ENCODE measurements around the gene EMX2.
"Not testable (repeated sequence)": the region's sequence is repeated elsewhere in the genome, so short reads cannot be mapped to it uniquely, and the experiment has no call there.

Gene EMX2

GRCh38 chr10:117562896-117563737 is 20.6 kb downstream of the EMX2 start:
- DNase-seq, result no peak

DNA sequence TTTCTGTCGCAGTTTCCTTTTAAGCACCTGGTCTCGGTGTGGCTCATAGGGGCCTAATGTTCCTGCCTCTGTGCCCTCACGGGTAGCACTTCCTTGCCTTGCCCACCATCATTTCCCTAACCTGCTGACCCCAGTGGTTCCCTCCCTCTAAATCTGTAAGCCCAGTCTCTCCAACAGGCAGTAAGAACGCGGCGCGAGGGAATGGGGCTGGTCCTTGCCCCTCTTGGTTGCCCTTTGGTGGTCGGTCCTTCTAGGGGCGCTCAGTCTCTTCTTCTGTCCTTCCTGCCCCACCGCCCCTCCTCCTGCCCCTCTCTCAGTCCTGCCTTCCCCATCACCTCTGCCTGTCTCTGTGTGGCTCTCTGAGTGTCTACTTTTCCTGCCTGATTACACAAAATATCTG is 21.2 kb downstream of the EMX2 start:
- DNase-seq, result no peak

DNA sequence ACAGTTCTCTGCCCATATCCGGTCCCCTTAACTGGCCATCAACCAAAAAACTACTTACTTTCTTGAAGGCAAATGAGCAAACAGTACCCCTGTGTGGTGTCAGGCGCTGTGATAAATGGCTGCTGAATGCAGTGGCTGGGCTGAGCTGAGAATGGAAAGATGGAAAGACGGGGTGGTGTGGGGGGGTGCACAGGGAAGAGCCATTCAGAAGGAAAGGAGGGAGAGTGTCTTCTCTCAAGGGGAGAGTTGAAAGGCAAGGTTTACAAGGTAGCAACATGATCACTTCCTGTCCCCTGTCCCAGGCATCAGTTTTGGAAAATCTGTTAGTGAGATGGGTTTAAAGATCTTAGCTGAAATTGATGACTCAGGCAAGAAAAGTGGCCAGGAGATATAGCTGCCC is 22.5 kb downstream of the EMX2 start:
- DNase-seq, result no peak

GRCh38 chr10:117568334-117568733 is 25.8 kb downstream of the EMX2 start:
- DNase-seq, result no peak

GRCh38 chr10:117569610-117570390 is 27.3 kb downstream of the EMX2 start:
- no peak for DNase-seq

GRCh38 chr10:117570880-117571279 is 28.3 kb downstream of the EMX2 start:
- no peak for DNase-seq

DNA sequence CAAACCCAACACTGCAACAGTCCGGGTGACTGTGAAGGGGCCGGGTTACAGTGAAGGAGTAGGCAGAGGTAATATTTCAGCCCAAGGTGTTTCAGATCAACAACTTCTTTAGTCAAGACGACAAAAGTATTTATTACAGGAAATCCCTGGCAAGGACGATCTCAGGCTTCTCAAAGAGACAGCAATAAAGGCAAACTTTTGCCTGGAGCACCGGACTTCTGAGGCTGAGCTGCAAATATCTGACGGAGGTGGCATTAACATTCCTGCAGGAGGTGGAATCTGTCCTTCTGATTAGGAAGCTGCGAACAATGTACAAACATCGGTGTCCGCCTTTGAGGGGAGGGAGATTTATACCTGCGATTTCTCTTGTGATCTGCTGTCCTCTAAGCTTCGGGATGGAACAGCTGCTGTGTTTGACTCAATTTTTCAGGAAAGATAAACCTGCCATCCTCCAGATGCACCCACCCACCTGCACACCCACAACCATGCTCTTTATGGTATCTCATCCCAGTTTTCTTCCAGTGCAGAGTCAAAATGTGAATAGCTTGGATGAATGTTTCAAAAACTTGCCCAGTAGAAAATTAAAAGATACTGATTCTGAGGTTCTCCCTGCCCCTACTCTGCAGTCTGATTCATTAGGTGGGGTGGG is 32.1 kb downstream of the EMX2 start:
- DNase-seq, result no peak

DNA sequence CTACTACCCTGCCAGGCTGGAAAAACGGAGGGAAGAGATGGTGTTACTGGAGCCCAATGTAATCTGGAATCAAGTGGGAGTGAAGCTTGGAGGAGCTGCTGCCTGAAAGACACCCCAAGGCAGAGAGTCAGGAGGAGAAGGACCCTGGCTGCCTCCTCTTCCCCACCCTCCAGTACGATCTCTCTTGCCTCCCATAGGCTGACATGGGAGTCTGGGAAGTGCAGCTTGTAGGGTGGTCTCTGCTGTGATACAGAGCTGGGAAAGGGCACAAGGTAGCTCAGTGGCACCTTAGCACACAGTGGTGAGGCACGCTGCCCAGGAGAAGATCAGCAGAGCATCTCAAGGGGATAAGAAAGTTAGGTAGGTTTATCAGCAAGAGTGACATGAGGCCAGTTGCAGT is 35.9 kb downstream of the EMX2 start:
- no peak for DNase-seq

DNA sequence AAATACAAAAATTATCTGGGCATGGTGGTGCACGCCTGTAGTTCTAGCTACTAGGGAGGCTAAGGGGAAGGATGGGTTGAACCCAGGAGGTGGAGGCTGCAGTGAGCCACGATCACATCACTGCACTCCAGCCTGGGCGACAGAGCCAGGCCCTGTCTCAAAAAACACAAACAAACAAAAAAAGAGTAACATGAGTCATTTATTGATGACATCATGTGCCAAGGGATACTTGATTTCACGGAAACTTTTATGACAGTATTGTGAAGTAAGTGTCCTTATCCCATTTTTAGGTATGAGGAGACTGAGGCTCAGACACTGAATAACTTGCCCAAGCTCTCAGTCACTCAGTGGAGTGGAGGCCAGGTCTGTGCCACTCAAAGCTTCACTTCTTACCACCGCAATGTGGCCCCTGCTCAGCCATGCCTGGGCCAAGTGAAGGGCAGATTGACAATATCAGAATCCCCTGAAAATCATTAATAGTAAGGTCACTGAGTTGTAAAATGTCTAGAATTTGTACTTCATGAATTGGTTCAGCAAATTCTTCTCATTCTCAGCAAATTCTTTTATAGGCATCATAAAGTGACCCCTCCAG is 36.5 kb downstream of the EMX2 start:
- DNase-seq, result no peak

- DNase-seq, result no peak
These were observed 39.4 kb downstream of the EMX2 start for GRCh38 chr10:117581961-117582360.

GRCh38 chr10:117584831-117585230 is 42.3 kb downstream of the EMX2 start:
- not testable (repeated sequence) for DNase-seq

GRCh38 chr10:117587036-117587435 is 44.5 kb downstream of the EMX2 start:
- no peak for DNase-seq

DNA sequence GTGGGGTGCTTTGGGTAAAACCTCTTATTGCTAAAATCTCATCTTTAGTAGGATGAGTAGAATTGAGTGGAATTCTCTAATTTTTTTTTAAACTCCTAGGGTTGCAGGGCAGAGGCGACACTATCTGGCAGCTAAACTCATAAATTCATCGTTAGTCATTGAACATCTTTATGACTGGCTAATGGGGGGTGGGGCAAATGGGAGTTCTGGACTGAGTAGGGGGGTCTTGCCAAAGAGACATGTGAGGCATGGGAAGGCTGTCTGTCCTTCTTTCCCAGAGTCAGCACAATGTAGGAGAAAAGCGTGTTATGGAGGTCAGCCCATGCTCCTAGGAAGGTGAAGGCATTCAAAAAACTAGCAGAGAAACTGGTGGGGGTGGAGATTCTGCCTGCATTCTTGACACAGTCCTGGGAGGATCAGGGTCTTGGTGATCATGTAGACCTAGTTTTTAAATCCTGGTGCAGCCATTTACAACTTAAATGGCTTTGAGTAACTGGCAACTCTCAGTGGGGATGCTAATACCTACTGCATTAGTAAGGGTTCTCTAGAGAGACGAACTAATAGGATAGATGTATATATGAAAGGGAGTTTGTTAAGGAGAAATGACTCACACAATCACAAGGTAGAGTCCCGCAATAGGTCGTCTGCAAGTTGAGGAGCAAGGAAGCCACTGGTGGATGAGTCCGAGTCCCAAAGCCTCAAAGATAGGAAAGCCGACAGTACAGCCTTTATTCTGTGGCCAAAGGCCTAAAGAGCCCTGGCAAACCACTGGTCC is 47.7 kb downstream of the EMX2 start:
- no peak for DNase-seq

GRCh38 chr10:117591043-117591442 is 48.5 kb downstream of the EMX2 start:
- DNase-seq, result no peak

- no peak for DNase-seq
These were observed 52.2 kb downstream of the EMX2 start for GRCh38 chr10:117594722-117595121.

- DNase-seq, result no peak
These were observed 54.2 kb downstream of the EMX2 start for GRCh38 chr10:117596706-117597105.

DNA sequence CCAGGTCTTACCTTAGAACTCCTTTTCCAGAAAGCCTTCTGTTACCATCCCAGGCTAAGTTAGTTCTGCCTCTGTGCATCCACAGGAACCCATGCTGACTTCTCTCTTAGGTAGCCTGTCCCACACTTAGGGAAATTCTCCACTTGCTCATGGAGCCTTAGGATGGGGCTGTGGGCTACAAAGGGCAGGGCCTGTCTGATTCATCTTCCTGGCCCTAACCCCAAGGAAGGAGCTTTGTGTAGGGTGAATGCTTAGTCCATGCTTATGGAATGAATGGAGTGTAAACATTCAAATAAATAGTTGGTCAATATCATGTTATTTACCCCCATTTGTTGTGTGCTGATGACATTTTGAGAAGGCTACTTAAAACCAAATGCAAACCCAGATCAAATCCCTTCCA is 54.7 kb downstream of the EMX2 start:
- no peak for DNase-seq
